HepG2 (cell line): ENCODE results near the gene MYH9. TPM values are rescaled to one million over a fixed set of nuclear protein-coding genes. Genes with fewer than 3 reads are reported as not detected.

ENCODE experiments used
- CENPT ChIP-seq: sonication (generic); formaldehyde crosslinking; IDR thresholded peaks from 2 replicates; pipeline ENCODE4 v1.8.0; 2022; ENCODE audit warnings: low read depth, mild to moderate bottlenecking, moderate library complexity, missing genetic modification reagents
- ETV6 ChIP-seq: sonication (generic); formaldehyde crosslinking; conservative IDR thresholded peaks from 2 replicates; pipeline ENCODE4 v1.4.0; 2020; ENCODE audit warnings: missing genetic modification reagents
- FOSL2 ChIP-seq: sonication (generic); formaldehyde crosslinking; IDR thresholded peaks from 2 replicates; pipeline ENCODE4 v1.4.0; 2020; ENCODE audit warnings: missing genetic modification reagents
- HCFC1 ChIP-seq: fragments of 150-350 bp; IDR thresholded peaks from 2 replicates; pipeline ENCODE4 v1.6.1; 2014; ENCODE audit warnings: low read depth, low read length
- HOXA3 ChIP-seq: sonication (generic); formaldehyde crosslinking; IDR thresholded peaks from 2 replicates; pipeline ENCODE4 v1.5.0; 2020; ENCODE audit warnings: missing genetic modification reagents
- JUND ChIP-seq: sonication (generic); formaldehyde crosslinking; IDR thresholded peaks from 2 replicates; pipeline ENCODE4 v1.8.0; 2022; ENCODE audit warnings: mild to moderate bottlenecking, missing genetic modification reagents
- MAFF ChIP-seq: IDR thresholded peaks from 2 replicates; pipeline ENCODE4 v1.6.1; 2011; ENCODE audit warnings: low read depth, low read length, improper control_type of control experiment
- MIXL1 ChIP-seq: IDR thresholded peaks from 2 replicates; pipeline ENCODE4 v1.6.1; 2016
- NFIB ChIP-seq: sonication (generic); formaldehyde crosslinking; IDR thresholded peaks from 2 replicates; pipeline ENCODE4 v1.9.0; 2021; ENCODE audit warnings: missing genetic modification reagents, mild to moderate bottlenecking, borderline replicate concordance
- ONECUT2 ChIP-seq: sonication (generic); formaldehyde crosslinking; IDR thresholded peaks from 2 replicates; pipeline ENCODE4 v1.4.0; 2020; ENCODE audit warnings: missing genetic modification reagents
- PHF21A ChIP-seq: sonication (generic); formaldehyde crosslinking; IDR thresholded peaks from 2 replicates; pipeline ENCODE4 v1.5.0; 2020; ENCODE audit warnings: mild to moderate bottlenecking, missing genetic modification reagents
- POLR2AphosphoS2 ChIP-seq: IDR thresholded peaks from 2 replicates; pipeline ENCODE4 v1.6.1; 2011; ENCODE audit warnings: low read depth, low read length, improper control_type of control experiment
- RAD21 ChIP-seq: fragments of 450-650 bp; formaldehyde crosslinking; IDR thresholded peaks from 2 replicates; pipeline ENCODE4 v1.5.0; 2020; ENCODE audit warnings: mild to moderate bottlenecking
- SRSF1 ChIP-seq: fragments of 200-400 bp; formaldehyde crosslinking; optimal IDR thresholded peaks from 2 replicates; pipeline ENCODE3; 2017; ENCODE audit warnings: mild to moderate bottlenecking, low read depth, low read length, moderate library complexity
- THYN1 ChIP-seq: sonication (generic); formaldehyde crosslinking; IDR thresholded peaks from 2 replicates; pipeline ENCODE4 v1.8.1; 2023; ENCODE audit warnings: low read depth, mild to moderate bottlenecking, moderate library complexity, missing genetic modification reagents, borderline replicate concordance
- ZMYM2 ChIP-seq: sonication (generic); formaldehyde crosslinking; IDR thresholded peaks from 2 replicates; pipeline ENCODE4 v1.8.0; 2022; ENCODE audit warnings: mild to moderate bottlenecking, missing genetic modification reagents
- ZNF180 ChIP-seq: sonication (generic); formaldehyde crosslinking; IDR thresholded peaks from 2 replicates; pipeline ENCODE4 v1.4.0; 2020; ENCODE audit warnings: low read depth, missing genetic modification reagents, borderline replicate concordance
- ZNF3 ChIP-seq: IDR thresholded peaks from 2 replicates; pipeline ENCODE4 v1.7.0; 2017; ENCODE audit warnings: inconsistent platforms
- ZNF558 ChIP-seq: sonication (generic); formaldehyde crosslinking; IDR thresholded peaks from 2 replicates; pipeline ENCODE4 v1.9.0; 2022; ENCODE audit warnings: mild to moderate bottlenecking, missing genetic modification reagents, borderline replicate concordance
- ZNF569 ChIP-seq: sonication (generic); formaldehyde crosslinking; IDR thresholded peaks from 2 replicates; pipeline ENCODE4 v1.5.0; 2020; ENCODE audit warnings: mild to moderate bottlenecking, missing genetic modification reagents, moderate library complexity, borderline replicate concordance
- ZNF674 ChIP-seq: sonication (generic); formaldehyde crosslinking; IDR thresholded peaks from 2 replicates; pipeline ENCODE4 v1.5.0; 2020; ENCODE audit warnings: low read depth, mild to moderate bottlenecking, missing genetic modification reagents
- polyA plus RNA-seq, 8 experiments: library from polyadenylated mRNA; depleted of rRNA in 3 of 8; stranded (reverse) in 7 of 8; unstranded in 1 of 8; fragments of >200 nt; fragmentation: Illumina TruSeq in 4 of 8; extraction: Trizol in 4 of 8; gene quantifications; 2 replicates each; pipeline versions ENCODE4 v1.2.1 to v1.2.3, GENCODE V29; 2011 to 2016; ENCODE audit warnings: low read depth in 4 of 8, missing spikeins in 1 of 8, mixed read lengths in 1 of 8; ENCODE audit not compliant: insufficient read depth in 1 of 8
- total RNA-seq, 5 experiments: library from RNA; depleted of rRNA; stranded (reverse); fragments of >200 nt; fragmentation: Illumina TruSeq; extraction: Trizol; gene quantifications; 2 replicates each; pipeline ENCODE4 v1.2.3, GENCODE V29; 2016; ENCODE audit warnings: low read depth in 1 of 5
- TF ChIP-seq, protein P1 (sequence below): sonication (generic); formaldehyde crosslinking; IDR thresholded peaks from 2 replicates; pipeline ENCODE4 v1.5.0; 2020; ENCODE audit warnings: missing genetic modification reagents, mild to moderate bottlenecking, borderline replicate concordance
- TF ChIP-seq, protein P2 (sequence below): IDR thresholded peaks from 2 replicates; pipeline ENCODE4 v1.6.1; 2016; ENCODE audit warnings: missing compliant biosample characterization, missing genetic modification reagents, borderline replicate concordance
- TF ChIP-seq, protein P3 (sequence below): sonication (generic); formaldehyde crosslinking; IDR thresholded peaks from 2 replicates; pipeline ENCODE4 v1.4.0; 2020; ENCODE audit warnings: mild to moderate bottlenecking, missing genetic modification reagents
- TF ChIP-seq, protein P4 (sequence below): sonication (generic); formaldehyde crosslinking; conservative IDR thresholded peaks from 2 replicates; pipeline ENCODE4 v1.5.0; 2020; ENCODE audit warnings: missing genetic modification reagents

MYH9 gene
- total and polyA plus RNA-seq, 2 of the 13 experiments (the other 11 are each of a cell fraction or from before 2014, with no cell fraction given), result 50.7 to 98.5 TPM

DNA sequence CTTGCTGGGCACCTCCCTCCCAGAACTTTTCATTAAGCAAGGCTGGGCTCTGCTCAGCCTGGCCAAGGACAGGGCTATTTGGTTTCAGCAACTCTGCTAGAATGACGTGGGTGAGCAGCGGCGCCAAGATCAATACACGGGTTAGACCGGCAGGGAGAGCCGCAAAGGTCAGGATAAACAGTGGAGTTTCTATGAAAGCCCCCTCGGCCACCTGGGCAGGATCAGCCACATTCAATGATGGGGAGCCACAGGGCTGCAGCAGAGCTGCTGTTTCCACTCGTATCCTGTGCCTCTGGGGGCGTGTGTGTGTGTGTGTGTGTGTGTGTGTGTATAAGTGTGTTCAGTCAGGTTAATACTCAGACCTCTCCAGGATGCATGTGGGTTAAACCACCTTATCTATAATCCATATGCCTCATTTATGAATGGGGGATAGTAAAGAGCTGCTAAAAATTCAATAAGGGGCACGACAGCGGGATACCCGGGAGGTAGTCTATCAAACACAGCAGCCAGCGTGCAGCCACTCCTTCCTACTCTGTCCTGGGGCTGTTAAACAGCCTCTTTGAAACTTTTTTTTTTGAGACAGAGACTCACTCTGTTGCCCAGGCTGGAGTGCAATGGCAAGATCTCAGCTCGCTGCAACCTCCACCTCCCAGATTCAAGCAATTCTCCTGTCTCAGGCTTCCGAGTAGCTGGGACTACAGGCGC, 34.8 kb downstream of the MYH9 start (continued):
- TF ChIP-seq, protein P1, sequence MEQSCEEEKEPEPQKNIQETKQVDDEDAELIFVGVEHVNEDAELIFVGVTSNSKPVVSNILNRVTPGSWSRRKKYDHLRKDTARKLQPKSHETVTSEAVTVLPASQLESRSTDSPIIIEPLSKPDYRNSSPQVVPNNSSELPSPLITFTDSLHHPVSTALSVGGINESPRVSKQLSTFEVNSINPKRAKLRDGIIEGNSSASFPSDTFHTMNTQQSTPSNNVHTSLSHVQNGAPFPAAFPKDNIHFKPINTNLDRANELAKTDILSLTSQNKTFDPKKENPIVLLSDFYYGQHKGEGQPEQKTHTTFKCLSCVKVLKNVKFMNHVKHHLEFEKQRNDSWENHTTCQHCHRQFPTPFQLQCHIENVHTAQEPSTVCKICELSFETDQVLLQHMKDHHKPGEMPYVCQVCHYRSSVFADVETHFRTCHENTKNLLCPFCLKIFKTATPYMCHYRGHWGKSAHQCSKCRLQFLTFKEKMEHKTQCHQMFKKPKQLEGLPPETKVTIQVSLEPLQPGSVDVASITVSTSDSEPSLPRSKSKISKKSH (CRISPR knock-in tag), result no peak
- peak; percentile 95 for TF ChIP-seq ONECUT2 (CRISPR knock-in tag)
- no peak for TF ChIP-seq ZNF3 (CRISPR knock-in tag)
- TF ChIP-seq ZNF180 (CRISPR knock-in tag), result no peak
- no peak for TF ChIP-seq THYN1 (CRISPR knock-in tag)
- TF ChIP-seq POLR2AphosphoS2, result no peak
- TF ChIP-seq JUND (CRISPR knock-in tag), result no peak
- 0 out of 2 replicates have a peak, but pooled peaks have one; percentile 10 for TF ChIP-seq MAFF
- TF ChIP-seq CENPT (CRISPR knock-in tag), result no peak
- peak; percentile 57; the same call in 1 of the 2 replicates for TF ChIP-seq MIXL1
- TF ChIP-seq FOSL2, result peak; percentile 81
- TF ChIP-seq, protein P2, sequence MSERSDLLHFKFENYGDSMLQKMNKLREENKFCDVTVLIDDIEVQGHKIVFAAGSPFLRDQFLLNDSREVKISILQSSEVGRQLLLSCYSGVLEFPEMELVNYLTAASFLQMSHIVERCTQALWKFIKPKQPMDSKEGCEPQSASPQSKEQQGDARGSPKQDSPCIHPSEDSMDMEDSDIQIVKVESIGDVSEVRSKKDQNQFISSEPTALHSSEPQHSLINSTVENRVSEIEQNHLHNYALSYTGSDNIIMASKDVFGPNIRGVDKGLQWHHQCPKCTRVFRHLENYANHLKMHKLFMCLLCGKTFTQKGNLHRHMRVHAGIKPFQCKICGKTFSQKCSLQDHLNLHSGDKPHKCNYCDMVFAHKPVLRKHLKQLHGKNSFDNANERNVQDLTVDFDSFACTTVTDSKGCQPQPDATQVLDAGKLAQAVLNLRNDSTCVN (CRISPR knock-in tag), result no peak
- no peak for TF ChIP-seq ETV6
- no peak for TF ChIP-seq ZNF674 (CRISPR knock-in tag)
- no peak for TF ChIP-seq HCFC1
- TF ChIP-seq, protein P3, sequence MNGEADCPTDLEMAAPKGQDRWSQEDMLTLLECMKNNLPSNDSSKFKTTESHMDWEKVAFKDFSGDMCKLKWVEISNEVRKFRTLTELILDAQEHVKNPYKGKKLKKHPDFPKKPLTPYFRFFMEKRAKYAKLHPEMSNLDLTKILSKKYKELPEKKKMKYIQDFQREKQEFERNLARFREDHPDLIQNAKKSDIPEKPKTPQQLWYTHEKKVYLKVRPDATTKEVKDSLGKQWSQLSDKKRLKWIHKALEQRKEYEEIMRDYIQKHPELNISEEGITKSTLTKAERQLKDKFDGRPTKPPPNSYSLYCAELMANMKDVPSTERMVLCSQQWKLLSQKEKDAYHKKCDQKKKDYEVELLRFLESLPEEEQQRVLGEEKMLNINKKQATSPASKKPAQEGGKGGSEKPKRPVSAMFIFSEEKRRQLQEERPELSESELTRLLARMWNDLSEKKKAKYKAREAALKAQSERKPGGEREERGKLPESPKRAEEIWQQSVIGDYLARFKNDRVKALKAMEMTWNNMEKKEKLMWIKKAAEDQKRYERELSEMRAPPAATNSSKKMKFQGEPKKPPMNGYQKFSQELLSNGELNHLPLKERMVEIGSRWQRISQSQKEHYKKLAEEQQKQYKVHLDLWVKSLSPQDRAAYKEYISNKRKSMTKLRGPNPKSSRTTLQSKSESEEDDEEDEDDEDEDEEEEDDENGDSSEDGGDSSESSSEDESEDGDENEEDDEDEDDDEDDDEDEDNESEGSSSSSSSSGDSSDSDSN (CRISPR knock-in tag), result no peak
- peak; percentile 42; the same call in 1 of the 2 replicates for TF ChIP-seq RAD21
- peak; percentile 71; the same call in 1 of the 2 replicates for TF ChIP-seq ZMYM2 (CRISPR knock-in tag)
- no peak for TF ChIP-seq ZNF558 (CRISPR knock-in tag)
- peak; percentile 77 for TF ChIP-seq HOXA3
- TF ChIP-seq ZNF569, result no peak
- no peak for TF ChIP-seq SRSF1
- TF ChIP-seq NFIB (CRISPR knock-in tag), result no peak
- TF ChIP-seq PHF21A (CRISPR knock-in tag), result peak; percentile 84; the same call in 1 of the 2 replicates
- TF ChIP-seq, protein P4, sequence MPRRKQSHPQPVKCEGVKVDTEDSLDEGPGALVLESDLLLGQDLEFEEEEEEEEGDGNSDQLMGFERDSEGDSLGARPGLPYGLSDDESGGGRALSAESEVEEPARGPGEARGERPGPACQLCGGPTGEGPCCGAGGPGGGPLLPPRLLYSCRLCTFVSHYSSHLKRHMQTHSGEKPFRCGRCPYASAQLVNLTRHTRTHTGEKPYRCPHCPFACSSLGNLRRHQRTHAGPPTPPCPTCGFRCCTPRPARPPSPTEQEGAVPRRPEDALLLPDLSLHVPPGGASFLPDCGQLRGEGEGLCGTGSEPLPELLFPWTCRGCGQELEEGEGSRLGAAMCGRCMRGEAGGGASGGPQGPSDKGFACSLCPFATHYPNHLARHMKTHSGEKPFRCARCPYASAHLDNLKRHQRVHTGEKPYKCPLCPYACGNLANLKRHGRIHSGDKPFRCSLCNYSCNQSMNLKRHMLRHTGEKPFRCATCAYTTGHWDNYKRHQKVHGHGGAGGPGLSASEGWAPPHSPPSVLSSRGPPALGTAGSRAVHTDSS (CRISPR knock-in tag), result no peak
